Islet of Langerhans (tissue), 1 donor: ENCODE results near the gene SCP2D1.
"Not testable (repeated sequence)": the region's sequence is repeated elsewhere in the genome, so short reads cannot be mapped to it uniquely, and the experiment has no call there.

ENCODE experiments used
- FAIRE-seq: peaks from one replicate; lab custom pipeline; 2011; peaks lifted over from hg19 to GRCh38; lab: Jason Lieb, UNC

The SCP2D1 gene

GRCh38 chr20:18813483-18813882, at the start of gene SCP2D1:
SCP2D1 (plus strand) TSS chr20:18813783; CDS start chr20:18813816, 33 bp downstream.
- FAIRE-seq: no peak

GRCh38 chr20:18767676-18768075, 45.9 kb upstream of the SCP2D1 start:
- FAIRE-seq: no peak

- FAIRE-seq: no peak
These were observed 40.0 kb upstream of the SCP2D1 start for GRCh38 chr20:18773566-18773965.

GRCh38 chr20:18774207-18774606, 39.4 kb upstream of the SCP2D1 start:
- FAIRE-seq: no peak

GRCh38 chr20:18775633-18776032, 38.0 kb upstream of the SCP2D1 start:
- FAIRE-seq: no peak

- no peak for FAIRE-seq
These were observed 34.7 kb upstream of the SCP2D1 start for GRCh38 chr20:18778690-18779392.

- no peak for FAIRE-seq
These were observed 33.0 kb upstream of the SCP2D1 start for GRCh38 chr20:18780385-18781130.

- no peak for FAIRE-seq
These were observed 32.1 kb upstream of the SCP2D1 start for GRCh38 chr20:18781509-18781908.

GRCh38 chr20:18783385-18783959, 30.1 kb upstream of the SCP2D1 start:
- no peak for FAIRE-seq

- FAIRE-seq: not testable (repeated sequence)
These were observed 26.5 kb upstream of the SCP2D1 start for GRCh38 chr20:18787046-18787445.

- no peak for FAIRE-seq
These were observed 25.6 kb upstream of the SCP2D1 start for GRCh38 chr20:18788021-18788420.

- no peak for FAIRE-seq
These were observed 22.8 kb upstream of the SCP2D1 start for GRCh38 chr20:18790787-18791186.

GRCh38 chr20:18793625-18794427, 19.8 kb upstream of the SCP2D1 start:
- FAIRE-seq: peak; percentile 96

- FAIRE-seq: no peak
These were observed 19.2 kb upstream of the SCP2D1 start for GRCh38 chr20:18794428-18794787.

GRCh38 chr20:18795366-18795765, 18.2 kb upstream of the SCP2D1 start:
- no peak for FAIRE-seq

GRCh38 chr20:18796282-18796833, 17.2 kb upstream of the SCP2D1 start:
- no peak for FAIRE-seq

- no peak for FAIRE-seq
These were observed 12.1 kb upstream of the SCP2D1 start for GRCh38 chr20:18801516-18801915.

- no peak for FAIRE-seq
These were observed 11.5 kb upstream of the SCP2D1 start for GRCh38 chr20:18802012-18802634.

GRCh38 chr20:18805881-18806280, 7.7 kb upstream of the SCP2D1 start:
- no peak for FAIRE-seq

- no peak for FAIRE-seq
These were observed 4.9 kb upstream of the SCP2D1 start for GRCh38 chr20:18808712-18809111.

GRCh38 chr20:18811186-18811585, 2.4 kb upstream of the SCP2D1 start:
- FAIRE-seq: no peak

- no peak for FAIRE-seq
These were observed 1.7 kb upstream of the SCP2D1 start for GRCh38 chr20:18811904-18812303.
